AG04449 (cell line): ENCODE results near the gene SLC43A1.

ENCODE experiments used
- CTCF ChIA-PET: fragments of 350-600 bp; formaldehyde crosslinking; extraction: SDS; loops from one replicate; lab custom pipeline; 2021; ENCODE audit warnings: antibody characterized with exemption; lab: Yijun Ruan, JAX
- POLR2A ChIA-PET: fragments of 400-600, 350-600 bp; formaldehyde crosslinking; extraction: SDS; loops from one replicate; lab custom pipeline; 2020; ENCODE audit warnings: antibody characterized with exemption, inconsistent platforms; lab: Yijun Ruan, JAX
- DNase-seq: peaks from one replicate; pipeline ENCODE4 v3.0.0-alpha.2; 2010; ENCODE audit warnings: low read depth, low spot score
- H3K4me3 ChIP-seq: 2 replicates; pipeline ENCODE4 v1.5.1; 2011; ENCODE audit warnings: low read depth, mild to moderate bottlenecking, control low read depth, low read length
- CTCF ChIP-seq: IDR thresholded peaks from one replicate; pipeline ENCODE4 v1.5.1; 2011; ENCODE audit warnings: mild to moderate bottlenecking, moderate library complexity, low read length, control low read depth, inconsistent platforms; ENCODE audit not compliant: insufficient read depth; ENCODE audit errors: missing control alignments

The SLC43A1 gene

GRCh38 chr11:57512646-57513451, 2.7 kb downstream of the SLC43A1 start:
- ChIA-PET POLR2A (interaction anchor here (0.8 kb wide), 1 partner anchor 30 kb away, joined by 3 read pairs; no protein-coding TSS in a partner anchor), CTCF (interaction anchor here (1.6 to 18.1 kb wide), 7 partner anchors 12 to 131 kb away, joined by 5 to 421 read pairs (median 9); partner anchors contain the start of genes RTN4RL2 and TIMM10)
- no peak overlapping the region for H3K4me3 ChIP-seq
- no peak for TF ChIP-seq CTCF
- DNase-seq: no peak

- CTCF ChIA-PET: interaction anchor here (0.8 to 2.0 kb wide), 7 partner anchors 14 to 129 kb away, joined by 3 to 19 read pairs (median 6); partner anchors contain the start of gene RTN4RL2
- H3K4me3 ChIP-seq: no peak overlapping the region
- TF ChIP-seq CTCF: no peak
- POLR2A ChIA-PET: no interaction called here
- DNase-seq: no peak
Measured at GRCh38 chr11:57511741-57512430, 3.6 kb downstream of the SLC43A1 start.

- CTCF ChIA-PET: interaction anchor here (1.3 to 9.4 kb wide), 3 partner anchors 14 to 59 kb away, joined by 3 to 142 read pairs (median 11); partner anchors contain the start of gene UBE2L6
- no peak for TF ChIP-seq CTCF
- POLR2A ChIA-PET: no interaction called here
- no peak for DNase-seq
- H3K4me3 ChIP-seq: no peak overlapping the region
Measured at GRCh38 chr11:57508341-57509170, 6.9 kb downstream of the SLC43A1 start.

- CTCF ChIA-PET: interaction anchor here (0.6 to 9.4 kb wide), 6 partner anchors 12 to 161 kb away, joined by 3 to 142 read pairs (median 6); no protein-coding TSS in a partner anchor
- POLR2A ChIA-PET: interaction anchor here (0.6 kb wide), 1 partner anchor 25 kb away, joined by 3 read pairs; no protein-coding TSS in a partner anchor
Measured at GRCh38 chr11:57506522-57506921, 9.0 kb downstream of the SLC43A1 start.

GRCh38 chr11:57504511-57504910, 11.0 kb downstream of the SLC43A1 start:
- ChIA-PET CTCF (interaction anchor here (0.9 to 9.4 kb wide), 5 partner anchors 10 to 137 kb away, joined by 3 to 142 read pairs (median 3); partner anchors contain the start of gene SLC43A3), POLR2A (no interaction called here)

More at GRCh38 chr11:57506522-57506921, 9.0 kb downstream of the SLC43A1 start:
- DNase-seq: no peak
- TF ChIP-seq CTCF: no peak
- no peak overlapping the region for H3K4me3 ChIP-seq

More at GRCh38 chr11:57504511-57504910, 11.0 kb downstream of the SLC43A1 start:
- DNase-seq: no peak
- no peak for TF ChIP-seq CTCF
- H3K4me3 ChIP-seq: no peak overlapping the region
